Neuronal stem cell (in vitro differentiated cells): Measurements from ENCODE around the gene RNASE13.

ENCODE experiments used
- DNase-seq: peaks from one replicate; pipeline ENCODE4 v3.0.0-alpha.2; 2013; ENCODE audit warnings: low spot score
- H2AFZ ChIP-seq: one replicate; pipeline ENCODE4 v1.6.1; 2013; ENCODE audit warnings: mild to moderate bottlenecking, low read length, inconsistent platforms
- H2AK5ac ChIP-seq: 2 replicates; pipeline ENCODE4 v1.6.1; 2013; ENCODE audit warnings: low read depth, mild to moderate bottlenecking, inconsistent platforms, low read length, moderate library complexity, mixed read lengths
- H2BK120ac ChIP-seq: 2 replicates; pipeline ENCODE4 v1.6.1; 2013; ENCODE audit warnings: low read depth, mild to moderate bottlenecking, inconsistent platforms, low read length, moderate library complexity, mixed read lengths
- H2BK12ac ChIP-seq: one replicate; pipeline ENCODE4 v1.6.1; 2013; ENCODE audit warnings: low read length, inconsistent platforms
- H2BK15ac ChIP-seq: 2 replicates; pipeline ENCODE4 v1.6.1; 2013; ENCODE audit warnings: mild to moderate bottlenecking, low read length, inconsistent platforms, mixed read lengths
- H2BK5ac ChIP-seq: one replicate; pipeline ENCODE4 v1.6.1; 2013; ENCODE audit warnings: inconsistent platforms, mild to moderate bottlenecking, low read length, moderate library complexity
- H3K14ac ChIP-seq: one replicate; pipeline ENCODE4 v1.6.1; 2013; ENCODE audit warnings: low read length, inconsistent platforms
- H3K18ac ChIP-seq: 2 replicates; pipeline ENCODE4 v1.6.1; 2013; ENCODE audit warnings: low read length, inconsistent platforms
- H3K23ac ChIP-seq: 2 replicates; pipeline ENCODE4 v1.6.1; 2013; ENCODE audit warnings: low read depth, mild to moderate bottlenecking, mixed read lengths, low read length, inconsistent platforms; ENCODE audit not compliant: poor library complexity
- H3K27ac ChIP-seq: replicated peaks from 3 replicates; pipeline ENCODE4 v1.5.1; 2013; ENCODE audit warnings: low read length, inconsistent platforms
- H3K27me3 ChIP-seq, 3 experiments: 2 replicates each; pipeline ENCODE4 v1.6.1; 2013; ENCODE audit warnings: low read length in 3 of 3, mild to moderate bottlenecking in 2 of 3, inconsistent platforms in 1 of 3, low read depth in 1 of 3, mixed read lengths in 1 of 3, moderate library complexity in 1 of 3; ENCODE audit not compliant: control insufficient read depth in 3 of 3, insufficient read depth in 3 of 3
- H3K36me3 ChIP-seq, 2 donors: replicated peaks in 1 of 2; 2 replicates each; pipeline ENCODE4 v1.6.1; 2013; ENCODE audit warnings: low read length in 2 of 2; ENCODE audit not compliant: control insufficient read depth in 2 of 2, insufficient read depth in 2 of 2
- H3K4ac ChIP-seq: 2 replicates; pipeline ENCODE4 v1.6.1; 2013; ENCODE audit warnings: inconsistent platforms, mild to moderate bottlenecking, low read length, moderate library complexity
- H3K4me1 ChIP-seq, 2 donors: 1 replicate in 1 of 2; 2 replicates in 1 of 2; pipeline ENCODE4 v1.6.1; 2013; ENCODE audit warnings: low read length in 2 of 2, low read depth in 1 of 2; ENCODE audit not compliant: control insufficient read depth in 2 of 2, insufficient read depth in 1 of 2
- H3K4me2 ChIP-seq: one replicate; pipeline ENCODE4 v1.6.1; 2013; ENCODE audit warnings: mild to moderate bottlenecking, low read length, inconsistent platforms; ENCODE audit not compliant: insufficient read depth, poor library complexity, severe bottlenecking
- H3K4me3 ChIP-seq, 2 donors: 2 replicates each; pipeline ENCODE4 v1.5.1; 2013; ENCODE audit warnings: low read length in 2 of 2, mild to moderate bottlenecking in 2 of 2, inconsistent platforms in 1 of 2, moderate library complexity in 1 of 2
- H3K79me1 ChIP-seq: one replicate; pipeline ENCODE4 v1.6.1; 2013; ENCODE audit warnings: low read depth, mild to moderate bottlenecking, inconsistent platforms, low read length, moderate library complexity
- H3K9ac ChIP-seq: one replicate; pipeline ENCODE4 v1.6.1; 2013; ENCODE audit warnings: mild to moderate bottlenecking, low read depth, low read length, inconsistent platforms; ENCODE audit not compliant: poor library complexity
- H3K9me3 ChIP-seq, 2 donors: replicated peaks in 1 of 2; 2 replicates each; pipeline versions ENCODE3 to v1.6.1; 2013; ENCODE audit warnings: low read length in 2 of 2, mild to moderate bottlenecking in 2 of 2, inconsistent platforms in 1 of 2, low read depth in 1 of 2, mixed read lengths in 1 of 2, moderate library complexity in 1 of 2; ENCODE audit not compliant: control insufficient read depth in 2 of 2, insufficient read depth in 1 of 2
- H4K8ac ChIP-seq: one replicate; pipeline ENCODE4 v1.6.1; 2013; ENCODE audit warnings: low read depth, mild to moderate bottlenecking, inconsistent platforms, low read length, moderate library complexity
- H4K91ac ChIP-seq: one replicate; pipeline ENCODE4 v1.6.1; 2013; ENCODE audit warnings: low read length, low read depth, mild to moderate bottlenecking, inconsistent platforms; ENCODE audit not compliant: poor library complexity
- WGBS, 2 donors: extraction: QIAGEN DNeasy Blood & Tissue Kit; methylation state at CpG; one replicate each; pipeline ENCODE4 v1.1.7; 2013; ENCODE audit warnings: missing lambda C conversion rate in 2 of 2, mixed read lengths in 1 of 2; ENCODE audit not compliant: insufficient read length in 2 of 2, insufficient replicate concordance in 1 of 2; ENCODE audit errors: extremely low coverage in 2 of 2; 5-methylcytosine and 5-hydroxymethylcytosine counted together

Gene RNASE13

GRCh38 chr14:21074398-21075272, 40.0 kb upstream of the RNASE13 start:
- peaks cover 58 to 75% of the 10 kb centered on the region in 2 donors for H3K36me3 ChIP-seq

GRCh38 chr14:21073921-21074320, 39.3 kb upstream of the RNASE13 start:
- WGBS, 2 donors, result no CpG with 5 or more reads among the region's 9 CpGs
- Histone ChIP-seq H2BK5ac (no peak overlapping the region), H2BK12ac (no peak overlapping the region), H2BK15ac (no peak overlapping the region), H4K91ac (no peak overlapping the region), H3K23ac (no peak overlapping the region), H3K4me3 (no peak overlapping the region), H2BK120ac (no peak overlapping the region), H3K79me1 (peaks cover 7% of the 10 kb centered on the region), H3K9me3 (no peaks in the 10 kb centered on the region), H3K9ac (peak overlapping the region; percentile 6), H3K36me3 (peaks cover 51 to 68% of the 10 kb centered on the region in 2 donors), H3K27ac (no peak overlapping the region), H3K4ac (no peak overlapping the region), H4K8ac (no peak overlapping the region), H3K18ac (no peak overlapping the region), H2AK5ac (no peak overlapping the region), H3K4me1 (peaks cover 8% of the 10 kb centered on the region in 2 donors), H3K4me2 (no peak overlapping the region), H3K14ac (no peak overlapping the region), H3K27me3 (no peaks in the 10 kb centered on the region), H2AFZ (no peak overlapping the region)
- no peak for DNase-seq

More at GRCh38 chr14:21074398-21075272, 40.0 kb upstream of the RNASE13 start:
- H2BK120ac ChIP-seq, result no peak overlapping the region
- no CpG with 5 or more reads among the region's 26 CpGs for WGBS, 2 donors
- peak overlapping the region; percentile 4 for H3K18ac ChIP-seq
- no peak overlapping the region for H2BK5ac ChIP-seq
- H3K9ac ChIP-seq, result peak overlapping the region; percentile 21
- no peaks in the 10 kb centered on the region for H3K27me3 ChIP-seq
- no peak overlapping the region for H2BK12ac ChIP-seq
- H3K4me3 ChIP-seq, result no peak overlapping the region
- peaks cover 8% of the 10 kb centered on the region in 2 donors for H3K4me1 ChIP-seq
- H3K27ac ChIP-seq, result no peak overlapping the region
- no peak overlapping the region for H2AFZ ChIP-seq
- H3K14ac ChIP-seq, result no peak overlapping the region
- H4K91ac ChIP-seq, result no peak overlapping the region
- H3K23ac ChIP-seq, result no peak overlapping the region
- H4K8ac ChIP-seq, result no peak overlapping the region
- H3K9me3 ChIP-seq, result no peaks in the 10 kb centered on the region
- no peak overlapping the region for H2AK5ac ChIP-seq
- no peak overlapping the region for H3K4ac ChIP-seq
- no peak for DNase-seq
- peaks cover 7% of the 10 kb centered on the region for H3K79me1 ChIP-seq
- no peak overlapping the region for H2BK15ac ChIP-seq
- H3K4me2 ChIP-seq, result no peak overlapping the region

- Histone ChIP-seq H3K18ac (peak overlapping the region; percentile 11), H3K4me2 (no peak overlapping the region), H3K23ac (no peak overlapping the region), H3K14ac (no peak overlapping the region), H3K36me3 (peaks cover 40 to 57% of the 10 kb centered on the region in 2 donors), H2BK15ac (peak overlapping the region; percentile 13), H4K8ac (no peak overlapping the region), H2BK12ac (no peak overlapping the region), H3K4ac (no peak overlapping the region), H3K9me3 (no peaks in the 10 kb centered on the region), H3K27me3 (no peaks in the 10 kb centered on the region), H2BK5ac (no peak overlapping the region), H4K91ac (no peak overlapping the region), H3K4me1 (peaks cover 9 to 14% of the 10 kb centered on the region in 2 donors), H3K4me3 (no peak overlapping the region), H2AFZ (no peak overlapping the region), H2BK120ac (no peak overlapping the region), H2AK5ac (no peak overlapping the region), H3K9ac (no peak overlapping the region), H3K27ac (no peak overlapping the region), H3K79me1 (peaks cover 7% of the 10 kb centered on the region)
- no peak for DNase-seq
- no CpG with 5 or more reads among the region's 9 CpGs for WGBS, 2 donors
Measured at GRCh38 chr14:21072781-21073339, 38.3 kb upstream of the RNASE13 start.

GRCh38 chr14:21072031-21072473, 37.4 kb upstream of the RNASE13 start:
- Histone ChIP-seq H3K4me1 (peaks cover 9 to 14% of the 10 kb centered on the region in 2 donors), H4K8ac (no peak overlapping the region), H3K36me3 (peaks cover 35 to 49% of the 10 kb centered on the region in 2 donors), H2BK12ac (no peak overlapping the region), H2BK5ac (no peak overlapping the region), H3K27ac (peak overlapping the region; percentile 94), H4K91ac (no peak overlapping the region), H3K4me3 (peak overlapping the region in 1 of 2 donors; percentile 59), H3K9me3 (no peaks in the 10 kb centered on the region), H3K27me3 (no peaks in the 10 kb centered on the region), H3K4me2 (peak overlapping the region; percentile 84), H2BK120ac (no peak overlapping the region), H2AK5ac (no peak overlapping the region), H3K79me1 (peaks cover 7% of the 10 kb centered on the region), H3K18ac (no peak overlapping the region), H3K23ac (no peak overlapping the region), H2BK15ac (no peak overlapping the region), H3K4ac (no peak overlapping the region), H2AFZ (peak overlapping the region; percentile 72), H3K9ac (no peak overlapping the region), H3K14ac (no peak overlapping the region)
- no CpG with 5 or more reads among the region's 4 CpGs for WGBS, 2 donors
- DNase-seq, result no peak
